ENCODE results near the gene ZNF862.

ZNF862 gene

DNA sequence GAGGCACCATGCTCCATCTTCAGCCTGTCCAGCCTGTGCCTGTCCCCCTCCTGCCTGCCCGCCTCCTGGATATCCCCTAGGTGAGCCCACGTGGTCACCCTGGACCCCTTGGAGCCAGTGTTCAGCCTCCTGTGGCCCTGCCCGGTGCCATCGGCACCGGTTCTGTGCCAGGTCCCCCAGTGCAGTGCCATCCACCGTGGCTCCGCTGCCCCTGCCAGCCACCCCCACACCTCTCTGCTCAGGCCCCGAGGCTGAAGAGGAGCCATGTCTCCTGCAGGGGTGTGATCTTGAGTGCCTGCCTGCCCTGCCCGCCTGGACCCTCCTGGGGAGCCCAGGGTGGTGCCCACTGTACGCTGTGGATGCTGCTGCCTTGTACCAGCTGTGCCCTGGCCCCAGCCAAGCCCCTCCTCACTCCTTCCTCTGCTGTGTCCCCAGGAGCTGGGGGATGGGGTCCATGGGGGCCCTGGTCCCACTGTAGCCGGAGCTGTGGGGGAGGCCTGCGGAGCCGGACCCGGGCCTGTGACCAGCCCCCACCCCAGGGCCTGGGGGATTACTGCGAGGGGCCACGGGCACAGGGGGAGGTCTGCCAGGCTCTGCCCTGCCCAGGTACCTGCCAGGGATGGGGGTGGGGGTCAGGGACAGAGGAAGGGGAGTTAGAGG lies 26.2 kb upstream of the ZNF862 start:
- no peak for DNase-seq

GRCh38 chr7:149813254-149814035 lies 24.7 kb upstream of the ZNF862 start:
- DNase-seq: no peak

- DNase-seq: no peak
Measured at GRCh38 chr7:149814494-149814893, 23.7 kb upstream of the ZNF862 start.

- DNase-seq: no peak
Measured at GRCh38 chr7:149815121-149815520, 23.1 kb upstream of the ZNF862 start.

DNA sequence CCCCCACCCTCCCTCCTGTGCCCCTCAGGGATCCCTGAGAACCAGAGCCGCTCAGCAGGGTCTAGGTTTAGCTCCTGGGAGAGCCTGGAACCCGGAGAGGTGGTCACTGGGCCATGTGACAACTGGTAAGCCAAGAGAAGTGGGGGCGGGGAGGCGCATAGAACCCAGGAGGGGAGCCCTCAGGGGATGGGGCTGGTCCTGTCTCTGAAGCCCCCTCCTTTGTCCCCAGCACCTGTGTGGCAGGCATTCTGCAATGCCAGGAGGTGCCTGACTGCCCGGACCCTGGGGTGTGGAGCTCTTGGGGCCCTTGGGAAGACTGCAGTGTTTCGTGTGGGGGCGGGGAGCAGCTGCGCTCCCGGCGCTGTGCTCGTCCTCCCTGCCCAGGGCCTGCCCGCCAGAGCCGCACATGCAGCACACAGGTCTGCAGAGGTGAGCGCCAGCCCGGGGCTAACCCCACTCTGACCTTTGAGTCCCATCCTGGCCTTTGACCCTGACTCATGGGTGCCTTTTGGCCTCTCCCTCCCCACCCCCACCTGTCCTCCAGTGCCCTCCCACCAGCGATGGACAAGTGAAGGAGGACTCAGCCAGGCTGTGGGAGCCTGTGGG lies 22.4 kb upstream of the ZNF862 start:
- DNase-seq: no peak

DNA sequence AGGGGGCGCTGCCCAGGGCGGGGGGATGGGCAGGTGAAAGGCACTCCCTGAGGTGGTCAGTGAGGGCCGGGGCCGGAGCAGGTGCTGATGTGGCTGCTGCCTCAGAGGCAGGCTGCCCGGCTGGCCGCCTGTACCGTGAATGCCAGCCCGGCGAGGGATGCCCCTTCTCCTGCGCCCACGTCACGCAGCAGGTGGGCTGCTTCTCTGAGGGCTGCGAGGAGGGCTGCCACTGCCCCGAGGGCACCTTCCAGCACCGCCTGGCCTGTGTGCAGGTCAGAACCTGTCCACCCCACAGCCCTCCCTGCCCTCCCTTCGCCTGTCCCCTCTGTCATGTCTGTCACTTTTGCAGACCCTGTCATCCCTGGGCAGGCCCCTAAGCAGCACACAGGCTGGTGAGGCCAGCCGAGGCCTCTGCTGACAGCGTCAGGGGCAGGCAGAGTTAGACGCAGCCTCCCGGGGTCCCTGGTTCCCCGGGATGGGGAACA lies 21.9 kb upstream of the ZNF862 start:
- DNase-seq: no peak

DNA sequence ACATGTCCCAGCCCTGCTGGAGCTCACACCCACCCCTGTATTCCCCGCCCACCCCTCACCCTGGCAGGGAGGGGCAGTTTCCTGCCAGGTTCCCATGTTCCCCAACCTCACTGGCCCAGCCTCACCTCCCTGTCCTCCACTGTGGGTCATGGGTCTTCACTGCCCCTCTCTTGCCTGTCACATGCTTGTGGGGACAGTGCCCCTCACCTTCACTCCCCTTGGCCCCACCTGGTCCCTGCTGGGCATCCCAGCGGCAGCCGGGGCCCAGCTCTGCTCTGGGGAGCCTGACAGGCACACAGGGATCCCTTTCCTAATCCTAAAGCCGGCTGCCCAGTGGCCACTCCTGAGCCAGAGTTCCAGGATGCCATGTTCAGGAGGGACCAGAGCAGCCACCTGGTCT lies 21.4 kb upstream of the ZNF862 start:
- no peak for DNase-seq

GRCh38 chr7:149817301-149817771 lies 20.8 kb upstream of the ZNF862 start:
- DNase-seq: no peak

DNA sequence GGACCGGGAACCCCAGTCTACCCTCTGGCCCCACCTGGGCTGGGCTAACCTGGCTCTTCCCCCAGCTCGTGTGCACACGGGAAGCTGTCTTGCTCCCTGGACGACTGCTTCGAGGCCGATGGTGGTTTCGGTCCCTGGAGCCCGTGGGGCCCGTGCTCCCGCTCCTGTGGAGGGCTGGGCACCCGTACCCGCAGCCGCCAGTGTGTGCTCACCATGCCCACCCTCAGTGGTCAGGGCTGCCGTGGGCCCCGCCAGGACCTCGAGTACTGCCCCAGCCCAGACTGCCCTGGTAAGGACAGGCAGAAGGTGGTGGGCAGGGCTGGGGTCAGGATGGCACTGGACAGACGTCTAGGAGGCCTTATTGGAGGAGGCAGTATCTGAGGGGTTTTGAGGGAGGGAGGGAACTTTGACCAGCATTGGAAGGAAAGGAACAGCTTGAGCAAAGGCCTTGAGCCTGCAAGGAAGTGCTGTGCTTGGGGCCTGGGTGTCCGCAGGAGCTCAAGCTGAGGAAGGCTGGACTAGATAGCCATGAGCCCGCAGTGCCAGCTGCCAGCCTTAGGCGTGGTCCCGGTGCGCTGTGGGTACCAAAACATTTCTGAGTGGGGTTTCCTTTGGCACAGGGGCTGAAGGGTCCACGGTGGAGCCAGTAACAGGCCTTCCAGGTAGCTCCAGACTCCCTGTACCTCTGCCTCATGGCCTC lies 20.2 kb upstream of the ZNF862 start:
- DNase-seq: no peak

GRCh38 chr7:149818536-149818840 lies 19.7 kb upstream of the ZNF862 start:
- no peak for DNase-seq

DNA sequence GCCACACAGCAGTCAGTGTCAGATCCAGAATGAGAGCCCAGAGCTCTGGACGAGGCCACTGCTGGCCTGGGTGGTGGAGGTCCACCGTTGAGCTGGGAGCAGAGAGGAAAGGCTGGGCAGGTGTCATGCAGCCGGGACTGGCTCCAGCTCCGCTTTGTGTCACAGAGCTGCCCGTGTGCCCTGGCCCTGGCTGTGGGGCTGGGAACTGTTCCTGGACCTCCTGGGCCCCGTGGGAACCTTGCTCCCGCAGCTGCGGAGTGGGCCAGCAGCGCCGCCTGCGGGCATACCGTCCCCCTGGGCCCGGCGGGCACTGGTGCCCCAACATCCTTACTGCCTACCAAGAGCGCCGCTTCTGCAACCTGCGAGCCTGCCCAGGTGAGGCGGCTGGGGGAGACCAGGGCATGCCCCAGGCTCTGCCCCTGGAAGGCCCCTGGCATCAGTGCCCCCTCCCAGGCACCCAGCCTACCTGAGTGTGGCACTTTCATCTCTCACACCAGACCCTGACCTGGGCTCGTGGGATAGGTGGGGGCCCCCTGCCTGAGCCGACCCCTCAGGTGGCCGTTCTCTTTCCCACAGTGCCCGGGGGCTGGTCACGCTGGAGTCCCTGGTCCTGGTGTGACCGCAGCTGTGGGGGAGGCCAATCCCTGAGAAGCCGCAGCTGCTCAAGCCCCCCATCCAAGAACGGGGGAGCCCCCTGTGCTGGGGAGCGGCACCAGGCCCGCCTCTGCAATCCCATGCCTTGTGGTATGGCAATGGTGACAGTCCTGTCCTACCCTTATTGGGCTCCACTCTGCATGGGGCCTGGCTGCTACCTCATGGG lies 18.8 kb upstream of the ZNF862 start:
- DNase-seq: no peak

GRCh38 chr7:149819961-149820340 lies 18.2 kb upstream of the ZNF862 start:
- no peak for DNase-seq

DNA sequence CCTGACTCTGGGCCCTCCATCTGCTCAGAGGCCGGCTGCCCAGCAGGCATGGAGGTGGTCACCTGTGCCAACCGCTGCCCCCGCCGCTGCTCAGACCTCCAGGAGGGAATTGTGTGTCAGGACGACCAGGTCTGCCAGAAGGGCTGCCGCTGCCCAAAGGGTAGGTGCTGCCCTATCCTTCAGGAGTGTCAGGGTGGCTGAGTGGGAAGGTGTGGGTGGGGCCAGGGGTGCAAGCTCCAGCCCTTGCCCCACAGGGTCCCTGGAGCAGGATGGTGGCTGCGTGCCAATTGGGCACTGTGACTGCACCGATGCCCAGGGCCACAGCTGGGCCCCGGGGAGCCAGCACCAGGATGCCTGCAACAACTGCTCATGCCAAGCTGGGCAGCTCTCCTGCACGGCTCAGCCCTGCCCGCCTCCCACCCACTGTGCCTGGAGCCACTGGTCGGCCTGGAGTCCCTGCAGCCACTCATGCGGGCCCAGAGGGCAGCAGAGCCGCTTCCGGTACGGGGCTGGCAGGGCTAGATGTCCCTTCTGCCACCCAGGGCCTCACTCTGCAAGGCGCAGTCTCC lies 17.5 kb upstream of the ZNF862 start:
- no peak for DNase-seq

- DNase-seq: no peak
Measured at GRCh38 chr7:149821191-149822148, 16.7 kb upstream of the ZNF862 start.

DNA sequence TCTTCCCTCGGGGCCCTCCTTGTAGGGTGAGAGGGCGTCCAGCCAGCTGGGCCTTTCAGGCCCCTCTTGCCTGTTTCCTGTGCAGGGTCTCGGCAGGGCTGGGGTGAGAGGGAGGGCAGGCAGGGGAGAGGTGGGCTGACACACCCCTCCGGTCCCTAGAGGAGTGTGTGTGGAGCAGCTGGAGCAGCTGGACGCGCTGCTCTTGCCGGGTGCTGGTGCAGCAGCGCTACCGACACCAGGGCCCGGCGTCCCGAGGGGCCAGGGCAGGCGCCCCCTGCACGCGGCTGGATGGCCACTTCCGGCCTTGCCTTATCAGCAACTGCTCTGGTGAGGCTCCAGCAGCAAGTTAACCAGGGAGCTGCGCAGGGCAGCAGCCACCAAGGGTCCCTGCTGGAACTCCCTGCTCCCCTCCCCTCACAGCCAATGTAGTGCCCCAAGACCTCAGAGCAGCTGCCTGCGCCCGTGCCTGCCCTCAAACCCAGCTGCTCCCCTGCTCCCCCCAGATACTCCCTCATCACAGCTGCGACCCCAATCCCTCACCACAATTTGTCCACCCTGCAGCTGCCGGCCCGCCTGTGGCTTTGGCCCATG lies 15.7 kb upstream of the ZNF862 start:
- no peak for DNase-seq

GRCh38 chr7:149823191-149823630 lies 15.0 kb upstream of the ZNF862 start:
- DNase-seq: no peak

GRCh38 chr7:149823631-149824199 lies 14.5 kb upstream of the ZNF862 start:
- DNase-seq: no peak

GRCh38 chr7:149824301-149824741 lies 13.9 kb upstream of the ZNF862 start:
- DNase-seq: no peak

DNA sequence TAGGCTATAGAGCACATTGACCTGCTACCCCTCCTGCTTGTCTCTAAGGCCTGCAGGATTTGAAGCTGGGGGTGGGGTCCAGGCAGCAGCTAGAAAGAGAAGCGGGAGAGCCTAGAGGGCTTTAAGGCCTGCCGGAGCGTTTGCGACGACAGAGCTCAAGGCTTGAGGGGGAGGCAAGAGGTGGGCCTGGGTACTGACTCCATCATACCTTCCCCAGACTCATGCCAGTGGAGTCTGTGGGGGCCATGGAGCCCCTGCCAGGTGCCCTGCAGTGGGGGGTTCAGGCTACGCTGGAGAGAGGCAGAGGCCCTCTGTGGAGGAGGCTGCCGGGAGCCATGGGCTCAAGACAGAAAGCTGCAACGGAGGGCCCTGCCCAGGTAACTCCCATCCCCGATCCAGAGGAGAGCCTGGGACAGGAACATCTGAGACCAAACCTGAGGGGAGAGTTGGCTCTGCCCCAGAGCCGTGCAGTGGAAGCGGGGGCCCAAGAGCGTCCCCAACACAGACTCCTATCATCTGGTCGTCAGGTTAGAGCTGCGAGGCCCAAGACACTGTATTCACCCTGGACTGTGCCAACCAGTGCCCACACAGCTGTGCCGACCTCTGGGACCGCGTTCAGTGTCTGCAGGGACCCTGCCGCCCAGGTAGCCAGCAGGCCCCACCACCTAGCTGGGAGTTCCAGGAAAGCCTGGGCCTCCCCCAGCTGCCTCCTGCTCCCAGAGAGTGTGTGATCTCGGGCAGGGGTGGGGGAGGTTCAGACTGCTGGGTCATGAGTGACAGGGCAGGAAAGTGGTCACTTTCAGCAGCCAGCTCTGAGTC lies 13.2 kb upstream of the ZNF862 start:
- no peak for DNase-seq
